Omental fat pad (tissue), 4 donors: ENCODE data around the gene RAMACL. TPM values are rescaled to one million over a fixed set of nuclear protein-coding genes. Genes with fewer than 3 reads are reported as not detected.
A peak's percentile ranks its signal among the peaks of the same experiment; 100 is the strongest.

Experiments used
- ATAC-seq: fragments of 150-250 bp; one replicate; pipeline ENCODE4 v1.9.1; 2016; ENCODE audit warnings: mild to moderate bottlenecking, moderate library complexity; ENCODE audit not compliant: low FRiP score
- DNase-seq: peaks from one replicate; pipeline ENCODE4 v3.0.0-alpha.2; 2019; ENCODE audit warnings: low spot score
- total RNA-seq, 4 donors: library from RNA; depleted of rRNA; stranded (reverse); fragments of >200 nt; gene quantifications; one replicate each; pipeline ENCODE4 v1.1.0, GENCODE V29; 2016
- TF ChIP-seq, protein P1 (sequence below), 3 donors: fragments of 450-650 bp; IDR thresholded peaks; one replicate each; pipeline ENCODE4 v1.5.1; 2016 to 2017; ENCODE audit warnings: antibody characterized with exemption in 3 of 3, mild to moderate bottlenecking in 3 of 3, moderate library complexity in 2 of 3

Gene RAMACL
- total RNA-seq, 4 donors from 2014 or later = 1.9 to 10.9 (median 4.6) TPM

DNA sequence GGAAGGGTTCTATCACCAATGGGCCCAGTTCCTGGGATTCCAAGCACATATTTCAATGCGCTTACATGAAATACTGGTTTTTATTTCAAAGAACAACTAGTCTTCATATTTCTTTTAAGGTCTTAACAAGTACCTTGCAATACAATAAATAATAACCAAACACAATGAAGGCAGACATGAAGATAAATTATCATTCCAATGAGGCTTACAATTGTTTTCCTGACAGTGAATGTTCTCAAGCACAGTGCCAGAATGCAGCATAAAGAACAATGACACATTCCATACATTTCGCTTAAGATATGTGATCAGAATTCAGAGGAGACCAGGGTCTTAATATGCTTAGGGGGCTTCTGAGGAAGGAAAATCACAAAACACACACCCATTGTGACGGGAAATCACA, 26.3 kb downstream of the RAMACL start:
- ATAC-seq = no peak
- TF ChIP-seq, protein P1, sequence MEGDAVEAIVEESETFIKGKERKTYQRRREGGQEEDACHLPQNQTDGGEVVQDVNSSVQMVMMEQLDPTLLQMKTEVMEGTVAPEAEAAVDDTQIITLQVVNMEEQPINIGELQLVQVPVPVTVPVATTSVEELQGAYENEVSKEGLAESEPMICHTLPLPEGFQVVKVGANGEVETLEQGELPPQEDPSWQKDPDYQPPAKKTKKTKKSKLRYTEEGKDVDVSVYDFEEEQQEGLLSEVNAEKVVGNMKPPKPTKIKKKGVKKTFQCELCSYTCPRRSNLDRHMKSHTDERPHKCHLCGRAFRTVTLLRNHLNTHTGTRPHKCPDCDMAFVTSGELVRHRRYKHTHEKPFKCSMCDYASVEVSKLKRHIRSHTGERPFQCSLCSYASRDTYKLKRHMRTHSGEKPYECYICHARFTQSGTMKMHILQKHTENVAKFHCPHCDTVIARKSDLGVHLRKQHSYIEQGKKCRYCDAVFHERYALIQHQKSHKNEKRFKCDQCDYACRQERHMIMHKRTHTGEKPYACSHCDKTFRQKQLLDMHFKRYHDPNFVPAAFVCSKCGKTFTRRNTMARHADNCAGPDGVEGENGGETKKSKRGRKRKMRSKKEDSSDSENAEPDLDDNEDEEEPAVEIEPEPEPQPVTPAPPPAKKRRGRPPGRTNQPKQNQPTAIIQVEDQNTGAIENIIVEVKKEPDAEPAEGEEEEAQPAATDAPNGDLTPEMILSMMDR (IDR thresholded peaks at IDR 0.05) = no peak
- DNase-seq = no peak

- TF ChIP-seq, protein P1 (IDR thresholded peaks at IDR 0.05) = no peak
- ATAC-seq = no peak
- DNase-seq = no peak
These were observed 26.8 kb downstream of the RAMACL start for GRCh38 chr6:166559662-166560061.

- DNase-seq (no peak), ATAC-seq (no peak)
- TF ChIP-seq, protein P1 (IDR thresholded peaks at IDR 0.05) = no peak
These were observed 27.3 kb downstream of the RAMACL start for GRCh38 chr6:166559211-166559610.

DNA sequence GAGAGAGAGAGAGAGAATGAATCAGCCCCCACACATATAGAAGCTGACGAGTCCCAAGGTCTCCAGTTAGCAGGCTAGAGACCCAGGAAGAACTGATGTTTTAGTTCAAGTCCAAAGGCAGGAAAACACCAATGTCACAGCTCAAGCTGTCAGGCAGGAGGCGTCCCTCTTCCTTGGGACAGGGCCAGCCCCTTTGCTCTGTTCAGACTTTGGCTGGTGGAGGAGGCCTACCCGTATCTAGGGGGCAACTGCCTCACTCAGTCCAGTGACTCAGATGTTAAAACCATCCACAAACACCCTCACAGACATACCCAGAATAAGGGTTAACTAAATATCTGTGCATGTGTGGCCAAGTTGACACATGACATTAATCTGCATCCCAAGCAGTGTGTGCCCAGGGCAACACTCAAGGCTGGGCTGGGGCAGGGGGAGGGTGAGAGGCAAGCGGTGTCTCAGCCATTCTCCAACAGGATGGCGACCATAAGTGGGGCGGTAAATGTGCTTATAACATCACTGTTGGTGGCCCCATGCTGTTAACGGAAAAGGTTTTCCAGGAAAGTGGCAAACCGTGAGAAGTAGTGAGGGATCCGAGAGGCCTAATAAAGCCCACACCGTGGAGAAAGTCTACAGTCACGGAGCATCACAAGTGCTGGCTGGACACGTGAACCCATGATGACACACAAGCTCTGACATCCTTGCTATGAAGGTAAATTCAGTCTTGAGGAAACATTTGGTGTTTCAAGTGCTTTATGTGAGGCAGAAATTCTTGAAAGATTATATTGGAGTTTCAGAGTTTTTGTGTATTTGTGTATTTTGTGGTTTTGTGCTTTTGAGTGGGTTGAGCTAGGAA, 28.1 kb downstream of the RAMACL start:
- DNase-seq (no peak), ATAC-seq (no peak)
- TF ChIP-seq, protein P1 (IDR thresholded peaks at IDR 0.05) = no peak

- DNase-seq = peak; percentile 38
- TF ChIP-seq, protein P1 (IDR thresholded peaks at IDR 0.05) = no peak
- peak; percentile 95 for ATAC-seq
These were observed 29.6 kb downstream of the RAMACL start for GRCh38 chr6:166556863-166557322.

DNA sequence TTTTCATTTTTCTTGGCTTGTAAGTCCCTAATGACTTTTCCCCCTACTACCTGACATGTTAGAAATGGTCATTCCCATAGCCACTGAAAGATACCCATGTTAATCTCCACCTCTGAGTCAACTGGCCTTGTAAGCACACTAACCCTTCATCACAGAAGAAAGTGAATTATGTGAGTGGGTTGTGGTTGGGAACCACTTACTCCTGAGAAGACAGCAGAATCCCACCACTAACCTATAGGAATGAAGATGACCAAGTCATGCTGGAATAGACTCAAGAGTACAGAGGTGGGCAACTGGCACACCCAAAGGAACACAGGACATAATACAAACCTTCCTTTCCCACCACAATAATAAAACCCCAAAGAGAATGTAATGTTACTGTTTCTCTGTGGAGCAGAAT, 30.1 kb downstream of the RAMACL start:
- TF ChIP-seq, protein P1 (IDR thresholded peaks at IDR 0.05) = no peak
- no peak for ATAC-seq
- no peak for DNase-seq

DNA sequence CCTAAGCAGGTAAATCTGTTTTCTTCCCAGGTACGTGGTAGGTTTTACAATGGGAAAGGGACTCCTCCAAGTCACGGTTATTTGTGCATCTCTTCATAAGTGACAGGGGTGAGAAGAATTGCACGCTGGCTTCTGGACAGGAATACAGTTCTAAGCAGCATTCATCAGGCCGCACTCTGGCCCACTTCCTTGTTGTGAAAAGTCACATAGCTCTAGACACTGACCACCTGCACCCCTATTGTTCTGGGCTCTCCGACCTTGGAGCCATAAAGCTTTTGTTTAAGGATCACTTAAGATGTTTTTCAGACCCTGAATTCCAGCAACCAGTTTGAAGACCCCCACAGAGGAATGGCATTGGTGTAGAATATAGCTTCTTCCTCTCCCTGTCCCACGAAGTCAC, 31.4 kb downstream of the RAMACL start:
- TF ChIP-seq, protein P1 (IDR thresholded peaks at IDR 0.05) = no peak
- ATAC-seq (no peak), DNase-seq (no peak)
